Small intestine (tissue), 16 donors: Measurements from ENCODE around the gene SCAND1. TPM values are rescaled to one million over a fixed set of nuclear protein-coding genes. Genes with fewer than 3 reads are reported as not detected.
"Not testable (repeated sequence)": the region's sequence is repeated elsewhere in the genome, so short reads cannot be mapped to it uniquely, and the experiment has no call there.

Experiments used
- DNase-seq, 2 donors: peaks; one replicate each; pipeline versions ENCODE4 v3.0.0 to v3.0.0-alpha.2; 2013
- FAIRE-seq: peaks from 2 replicates; lab custom pipeline; 2012; peaks lifted over from hg19 to GRCh38; lab: Jason Lieb, UNC
- H3K27ac ChIP-seq, 3 donors: one replicate each; pipeline ENCODE4 v1.5.1; 2013; ENCODE audit warnings: low read length in 2 of 3, mild to moderate bottlenecking in 2 of 3, control low read depth in 1 of 3, inconsistent platforms in 1 of 3, low read depth in 1 of 3, moderate library complexity in 1 of 3
- H3K27me3 ChIP-seq, 3 donors: one replicate each; pipeline ENCODE4 v1.6.1; 2013; ENCODE audit warnings: low read length in 3 of 3, inconsistent platforms in 1 of 3; ENCODE audit not compliant: control insufficient read depth in 3 of 3, insufficient read depth in 3 of 3
- H3K36me3 ChIP-seq, 3 donors: one replicate each; pipeline ENCODE4 v1.6.1; 2013; ENCODE audit warnings: low read length in 3 of 3, inconsistent platforms in 1 of 3, low read depth in 1 of 3, mild to moderate bottlenecking in 1 of 3, moderate library complexity in 1 of 3; ENCODE audit not compliant: control insufficient read depth in 3 of 3, insufficient read depth in 2 of 3
- H3K4me1 ChIP-seq, 3 donors: one replicate each; pipeline ENCODE4 v1.6.1; 2013; ENCODE audit warnings: low read length in 2 of 3, inconsistent platforms in 1 of 3, low read depth in 1 of 3, mild to moderate bottlenecking in 1 of 3, moderate library complexity in 1 of 3; ENCODE audit not compliant: control insufficient read depth in 3 of 3, insufficient read depth in 2 of 3
- H3K4me3 ChIP-seq, 3 donors: one replicate each; pipeline ENCODE4 v1.5.1; 2013; ENCODE audit warnings: low read length in 3 of 3, control low read depth in 1 of 3, inconsistent platforms in 1 of 3, low read depth in 1 of 3, mild to moderate bottlenecking in 1 of 3, moderate library complexity in 1 of 3
- H3K9me3 ChIP-seq, 2 donors: one replicate each; pipeline ENCODE4 v1.6.1; 2013; ENCODE audit warnings: low read depth in 1 of 2, low read length in 1 of 2; ENCODE audit not compliant: control insufficient read depth in 2 of 2, insufficient read depth in 1 of 2
- WGBS, 3 donors: extraction: QIAGEN DNeasy Blood & Tissue Kit; methylation state at CpG; one replicate each; pipeline ENCODE4 v1.1.7; 2013; 5-methylcytosine and 5-hydroxymethylcytosine counted together
- long read RNA-seq, 10 donors: transcript quantifications; one replicate each; lab custom pipeline, GENCODE V29; 2026
- polyA plus RNA-seq, 4 donors: library from polyadenylated mRNA; stranded (reverse) in 3 of 4; unstranded in 1 of 4; fragments of 200-250 nt in 3 of 4; fragments of 120-200 nt in 1 of 4; gene quantifications; one replicate each; pipeline versions ENCODE4 v1.2.1 to v1.2.3, GENCODE V29; 2013
- donor health status: healthy with polysubstance abuse.
- donor health status: control.
- donor health status: control.
- donor health status: Bipolar disorder and iron deficiency.
- donor health status: healthy.

SCAND1 gene
- 100 to 1,000 TPM in 3 of 4 donors, 10 to 100 TPM in 1; 52.5 to 283 (median 229) TPM for polyA plus RNA-seq
- long read RNA-seq, donor 1, transcript SCAND1-201 (2 exons, 902 nt): major isoform, 29 of 29 reads
- long read RNA-seq, donor 1, partial matches to known transcripts: 0 of 29 reads
- long read RNA-seq, donor 1, other reads (novel, unspliced or antisense): 0 of 29 reads
- long read RNA-seq, donor 2, transcript SCAND1-201 (2 exons, 902 nt): major isoform, 6 of 6 reads
- long read RNA-seq, donor 2, partial matches to known transcripts: 0 of 6 reads
- long read RNA-seq, donor 2, other reads (novel, unspliced or antisense): 0 of 6 reads
- long read RNA-seq, donor 3, transcript SCAND1-201 (2 exons, 902 nt): major isoform, 17 of 17 reads
- long read RNA-seq, donor 3, partial matches to known transcripts: 0 of 17 reads
- long read RNA-seq, donor 3, other reads (novel, unspliced or antisense): 0 of 17 reads
- long read RNA-seq, donor 4: 0 reads
- long read RNA-seq, donor 5, transcript SCAND1-201 (2 exons, 902 nt): major isoform, 11 of 11 reads
- long read RNA-seq, donor 5, partial matches to known transcripts: 0 of 11 reads
- long read RNA-seq, donor 5, other reads (novel, unspliced or antisense): 0 of 11 reads
- long read RNA-seq, donor 6, transcript SCAND1-201 (2 exons, 902 nt): major isoform, 17 of 17 reads
- long read RNA-seq, donor 6, partial matches to known transcripts: 0 of 17 reads
- long read RNA-seq, donor 6, other reads (novel, unspliced or antisense): 0 of 17 reads
- long read RNA-seq, donor 7, transcript SCAND1-201 (2 exons, 902 nt): major isoform, 35 of 35 reads
- long read RNA-seq, donor 7, partial matches to known transcripts: 0 of 35 reads
- long read RNA-seq, donor 7, other reads (novel, unspliced or antisense): 0 of 35 reads
- long read RNA-seq, donor 8, partial matches to known transcripts: 0 of 1 reads
- long read RNA-seq, donor 8, other reads (novel, unspliced or antisense): 0 of 1 reads
- long read RNA-seq, donor 9, partial matches to known transcripts: 0 of 2 reads
- long read RNA-seq, donor 9, other reads (novel, unspliced or antisense): 0 of 2 reads
- long read RNA-seq, donor 10, transcript SCAND1-201 (2 exons, 902 nt): major isoform, 18 of 18 reads
- long read RNA-seq, donor 10, partial matches to known transcripts: 0 of 18 reads
- long read RNA-seq, donor 10, other reads (novel, unspliced or antisense): 0 of 18 reads

DNA sequence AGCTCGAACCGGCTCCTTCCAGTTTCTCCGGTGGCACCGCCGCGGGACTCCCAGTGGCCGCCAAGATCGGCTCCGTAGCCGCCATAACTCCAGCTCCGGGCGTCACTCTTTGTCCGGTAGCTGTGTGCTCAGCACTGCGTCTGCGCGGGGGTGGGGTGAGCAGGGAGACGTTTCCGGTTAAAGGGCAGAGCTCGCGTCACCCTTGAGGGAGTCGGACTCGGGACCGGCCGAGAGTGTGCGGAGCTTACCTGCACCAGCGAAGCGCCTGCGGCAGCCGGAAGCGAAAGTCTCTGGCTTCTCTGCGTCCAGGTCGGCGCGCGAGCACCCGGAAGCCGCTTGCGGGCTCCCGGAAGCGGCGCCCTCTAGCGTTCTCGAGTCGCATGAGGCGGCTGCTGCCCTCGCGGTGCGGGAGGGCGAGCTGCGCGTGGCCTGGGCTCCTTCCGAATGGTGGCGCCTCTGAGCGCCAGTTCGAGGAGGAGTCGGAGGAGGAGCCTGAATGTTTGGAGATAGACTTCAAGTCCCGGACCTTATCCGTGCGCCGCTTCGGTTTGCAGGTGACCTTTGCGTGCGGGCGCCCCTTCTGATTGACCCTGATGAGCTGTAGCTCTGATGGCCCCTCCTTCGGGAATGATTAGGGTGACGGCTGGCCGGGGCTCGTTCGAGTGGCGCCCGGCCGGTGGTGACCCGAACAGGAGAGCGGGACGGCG, at the start of gene SCAND1:
Gene SCAND1, minus strand, starts transcription at position 303 of the 707 bp plus-strand sequence. Its CDS starts 218 bp downstream, at position 85.
- peaks cover 0 to 4% (median 0%) of the 10 kb centered on the region in 3 donors for H3K36me3 ChIP-seq
- H3K4me1 ChIP-seq: peaks cover 0 to 9% (median 3%) of the 10 kb centered on the region in 3 donors
- H3K27ac ChIP-seq: peak within 1 kb of the TSS; percentile 92 to 100 (median 100)
- H3K4me3 ChIP-seq: peak within 1 kb of the TSS; percentile 61 to 98 (median 79)
- H3K9me3 ChIP-seq: no peaks in the 10 kb centered on the region
- peak; percentile 98 to 100 for DNase-seq
- H3K27me3 ChIP-seq: no peaks in the 10 kb centered on the region
- FAIRE-seq: no peak
- WGBS, 3 donors: 0% methylated on average over 69 to 76 of the region's 76 CpGs

GRCh38 chr20:36004045-36004444, 49.7 kb upstream of the SCAND1 start:
- no peak overlapping the region for H3K4me3 ChIP-seq
- H3K36me3 ChIP-seq: no peaks in the 10 kb centered on the region
- 67 to 75% (median 71%) methylated on average over 1 of the region's 1 CpG for WGBS, 3 donors
- H3K27ac ChIP-seq: no peak overlapping the region
- DNase-seq (no peak), FAIRE-seq (no peak)
- H3K9me3 ChIP-seq: peaks cover 2 to 8% of the 10 kb centered on the region in 2 donors
- H3K27me3 ChIP-seq: peaks cover 0 to 6% (median 0%) of the 10 kb centered on the region in 3 donors
- no peaks in the 10 kb centered on the region for H3K4me1 ChIP-seq

GRCh38 chr20:36002855-36003254, 48.6 kb upstream of the SCAND1 start:
- H3K27me3 ChIP-seq: peaks cover 0 to 6% (median 0%) of the 10 kb centered on the region in 3 donors
- no peaks in the 10 kb centered on the region for H3K36me3 ChIP-seq
- H3K4me3 ChIP-seq: no peak overlapping the region
- no peak overlapping the region for H3K27ac ChIP-seq
- no peak for FAIRE-seq
- DNase-seq: no peak
- H3K9me3 ChIP-seq: peaks cover 2 to 8% of the 10 kb centered on the region in 2 donors
- H3K4me1 ChIP-seq: no peaks in the 10 kb centered on the region

GRCh38 chr20:36001331-36001730, 47.0 kb upstream of the SCAND1 start:
- H3K9me3 ChIP-seq, H3K4me3 ChIP-seq, DNase-seq, H3K4me1 ChIP-seq, FAIRE-seq, H3K27me3 ChIP-seq, H3K36me3 ChIP-seq, H3K27ac ChIP-seq: not testable (repeated sequence)
- 95 to 98% (median 97%) methylated on average over 11 to 23 of the region's 34 CpGs for WGBS, 3 donors

DNA sequence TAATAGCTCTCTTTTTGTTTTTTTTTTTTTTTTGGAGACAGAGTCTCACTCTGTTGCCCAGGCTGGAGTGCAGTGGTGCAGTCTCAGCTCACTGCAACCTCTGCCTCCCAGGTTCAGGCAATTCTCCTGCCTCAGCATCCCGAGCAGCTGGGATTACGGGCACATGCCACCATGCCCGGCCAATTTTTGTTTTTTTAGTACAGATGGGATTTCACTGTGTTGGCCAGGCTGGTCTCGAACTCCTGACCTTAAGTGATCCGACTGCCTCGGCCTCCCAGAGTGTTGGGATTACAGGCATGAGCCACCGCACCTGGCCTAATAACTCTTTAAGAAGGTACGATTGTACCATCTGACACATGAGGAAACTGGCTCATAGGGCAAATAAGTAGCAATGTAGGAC, 42.2 kb upstream of the SCAND1 start:
- not testable (repeated sequence) for DNase-seq, H3K27ac ChIP-seq, H3K4me1 ChIP-seq, H3K27me3 ChIP-seq, FAIRE-seq, H3K36me3 ChIP-seq, H3K9me3 ChIP-seq, H3K4me3 ChIP-seq
- WGBS, 3 donors: 93 to 95% (median 93%) methylated on average over 8 of the region's 8 CpGs

DNA sequence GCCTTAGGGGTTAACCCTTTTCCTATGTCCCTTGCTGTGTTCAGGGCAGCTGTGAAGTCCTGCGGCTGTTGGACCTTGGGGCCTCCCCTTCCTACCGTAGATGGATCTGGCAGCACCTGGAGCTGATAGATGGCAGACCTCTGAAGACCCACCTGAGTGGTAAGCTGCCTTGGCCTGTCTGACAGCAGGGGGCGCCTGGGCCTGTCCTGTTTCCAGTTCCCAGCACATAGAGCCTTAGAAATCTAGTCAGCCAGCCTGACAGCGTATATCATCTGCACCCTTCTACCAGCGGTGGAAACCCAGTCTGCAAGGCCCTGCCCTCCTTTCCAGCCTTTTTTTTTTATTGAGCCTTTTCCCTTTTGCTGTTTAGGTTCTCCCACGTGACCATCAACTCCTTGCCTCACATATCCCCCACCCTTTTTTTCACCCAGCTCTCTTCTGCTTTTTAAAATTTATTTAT, 40.7 kb upstream of the SCAND1 start:
- H3K9me3 ChIP-seq: no peaks in the 10 kb centered on the region

DNA sequence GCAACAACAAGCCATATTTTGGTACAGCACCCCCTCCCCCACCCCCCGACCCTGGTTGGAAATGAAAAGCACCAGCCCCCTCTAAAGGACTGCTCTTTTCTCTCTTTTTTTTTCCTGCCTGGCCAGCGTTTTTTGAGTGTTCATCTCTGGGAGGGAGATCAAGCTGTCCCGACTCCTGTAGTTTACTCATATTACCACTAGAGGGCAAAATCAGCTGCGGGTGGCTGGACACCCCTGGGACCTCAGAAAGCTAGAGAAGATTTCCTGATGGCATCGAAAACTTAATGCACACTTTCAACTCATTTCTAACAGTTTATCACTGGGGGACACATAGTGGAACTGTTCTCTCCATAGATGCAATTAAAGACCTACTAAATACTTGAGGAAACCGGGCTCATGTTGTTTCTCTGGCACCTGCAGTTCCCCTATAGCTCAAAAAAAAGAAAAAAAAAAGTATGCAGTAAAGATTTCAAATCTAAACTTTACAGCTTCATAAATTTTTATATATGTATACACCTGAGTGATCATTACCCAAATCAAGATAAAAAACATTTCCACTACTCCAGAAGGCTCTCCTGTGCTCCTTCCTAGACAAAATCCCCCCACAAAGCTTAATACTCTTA, 38.5 kb upstream of the SCAND1 start:
- H3K36me3 ChIP-seq: no peaks in the 10 kb centered on the region
- 0 to 1% (median 0%) methylated on average over 6 of the region's 6 CpGs for WGBS, 3 donors
- FAIRE-seq (no peak), DNase-seq (peak; percentile 73 to 77)
- H3K9me3 ChIP-seq: no peaks in the 10 kb centered on the region
- no peak overlapping the region for H3K4me3 ChIP-seq
- no peaks in the 10 kb centered on the region for H3K4me1 ChIP-seq
- H3K27me3 ChIP-seq: no peaks in the 10 kb centered on the region
- H3K27ac ChIP-seq: no peak overlapping the region

More for the DNA sequence above, 40.7 kb upstream of the SCAND1 start:
- no peak for FAIRE-seq
- no peaks in the 10 kb centered on the region for H3K36me3 ChIP-seq
- H3K4me3 ChIP-seq: no peak overlapping the region
- H3K27ac ChIP-seq: no peak overlapping the region
- no peaks in the 10 kb centered on the region for H3K27me3 ChIP-seq
- DNase-seq: peak; percentile 83 to 90
- no peaks in the 10 kb centered on the region for H3K4me1 ChIP-seq
- 2 to 5% (median 4%) methylated on average over 6 of the region's 6 CpGs for WGBS, 3 donors
